AG10803 (cell line): ENCODE results near the gene ZNF474.

Experiments used
- DNase-seq: peaks from one replicate; pipeline ENCODE4 v3.0.0; 2010; ENCODE audit warnings: low read depth
- H3K4me3 ChIP-seq: 2 replicates; pipeline ENCODE4 v1.5.1; 2011; ENCODE audit warnings: mild to moderate bottlenecking, low read length, control low read depth
- CTCF ChIP-seq: conservative IDR thresholded peaks from 2 replicates; pipeline ENCODE4 v1.5.1; 2011; ENCODE audit warnings: mild to moderate bottlenecking, low read length, control low read depth, inconsistent platforms

The ZNF474 gene

GRCh38 chr5:122118356-122118948, 10.9 kb upstream of the ZNF474 start:
- no peak for DNase-seq
- no peak for TF ChIP-seq CTCF
- no peak overlapping the region for H3K4me3 ChIP-seq

GRCh38 chr5:122119205-122119604, 10.1 kb upstream of the ZNF474 start:
- TF ChIP-seq CTCF, result no peak
- no peak for DNase-seq
- H3K4me3 ChIP-seq, result no peak overlapping the region

GRCh38 chr5:122120493-122120892, 8.9 kb upstream of the ZNF474 start:
- no peak for TF ChIP-seq CTCF
- DNase-seq, result no peak
- no peak overlapping the region for H3K4me3 ChIP-seq

- DNase-seq, result peak; percentile 47
- no peak overlapping the region for H3K4me3 ChIP-seq
- TF ChIP-seq CTCF, result no peak
Observed at GRCh38 chr5:122120957-122121356, 8.4 kb upstream of the ZNF474 start.

GRCh38 chr5:122121479-122122465, 7.6 kb upstream of the ZNF474 start:
- no peak for TF ChIP-seq CTCF
- DNase-seq, result no peak
- H3K4me3 ChIP-seq, result no peak overlapping the region

- DNase-seq, result no peak
- TF ChIP-seq CTCF, result no peak
- no peak overlapping the region for H3K4me3 ChIP-seq
Observed at GRCh38 chr5:122124766-122125165, 4.6 kb upstream of the ZNF474 start.
